HG03097 (cell line): Measurements from ENCODE around the gene FRS2.
A peak's percentile ranks its signal among the peaks of the same experiment; 100 is the strongest.

ENCODE experiments used
- ATAC-seq: cut with Tn5 transposase; IDR thresholded peaks from one replicate; pipeline ENCODE4 v1.9.1; 2021; ENCODE audit not compliant: unreplicated experiment, low FRiP score

Gene FRS2

GRCh38 chr12:69497308-69498026 is 27.3 kb downstream of the FRS2 start:
- ATAC-seq: peak; percentile 81

GRCh38 chr12:69500631-69501030 is 30.4 kb downstream of the FRS2 start:
- no peak for ATAC-seq

GRCh38 chr12:69501154-69501895 is 31.1 kb downstream of the FRS2 start:
- no peak for ATAC-seq

GRCh38 chr12:69502345-69503081 is 32.3 kb downstream of the FRS2 start:
- ATAC-seq: no peak

GRCh38 chr12:69508091-69508490 is 37.9 kb downstream of the FRS2 start:
- ATAC-seq: no peak

- no peak for ATAC-seq
These were observed 38.4 kb downstream of the FRS2 start for GRCh38 chr12:69508621-69509020.

GRCh38 chr12:69509308-69509736 is 39.1 kb downstream of the FRS2 start:
- ATAC-seq: no peak

- ATAC-seq: no peak
These were observed 40.0 kb downstream of the FRS2 start for GRCh38 chr12:69509904-69510827.

- ATAC-seq: no peak
These were observed 40.8 kb downstream of the FRS2 start for GRCh38 chr12:69511016-69511415.

- ATAC-seq: no peak
These were observed 41.5 kb downstream of the FRS2 start for GRCh38 chr12:69511469-69512267.

- ATAC-seq: no peak
These were observed 42.6 kb downstream of the FRS2 start for GRCh38 chr12:69512820-69513219.

GRCh38 chr12:69513297-69513696 is 43.1 kb downstream of the FRS2 start:
- no peak for ATAC-seq

- no peak for ATAC-seq
These were observed 43.9 kb downstream of the FRS2 start for GRCh38 chr12:69514111-69514510.

GRCh38 chr12:69514845-69515244 is 44.7 kb downstream of the FRS2 start:
- ATAC-seq: no peak

- no peak for ATAC-seq
These were observed 45.3 kb downstream of the FRS2 start for GRCh38 chr12:69515394-69515930.

GRCh38 chr12:69516950-69517349 is 46.8 kb downstream of the FRS2 start:
- ATAC-seq: no peak

GRCh38 chr12:69517406-69517805 is 47.2 kb downstream of the FRS2 start:
- ATAC-seq: no peak

- no peak for ATAC-seq
These were observed 49.7 kb downstream of the FRS2 start for GRCh38 chr12:69519871-69520270.
